Left ventricle myocardium inferior (tissue), 1 donor: Measurements from ENCODE around the gene DYRK1B. TPM values are rescaled to one million over a fixed set of nuclear protein-coding genes. Genes with fewer than 3 reads are reported as not detected.

Experiments
- DNase-seq: peaks from one replicate; pipeline ENCODE4 v3.0.0-alpha.2; 2020
- H3K27ac ChIP-seq: fragments of 200-600 bp; replicated peaks from 2 replicates; pipeline ENCODE4 v1.8.0; 2021
- H3K27me3 ChIP-seq: fragments of 200-600 bp; 2 replicates; pipeline ENCODE4 v1.8.0; 2021; ENCODE audit warnings: low read depth
- H3K36me3 ChIP-seq: fragments of 200-600 bp; 2 replicates; pipeline ENCODE4 v1.8.0; 2021
- H3K4me1 ChIP-seq: fragments of 200-600 bp; 2 replicates; pipeline ENCODE4 v1.8.0; 2021
- H3K4me3 ChIP-seq: fragments of 200-600 bp; 2 replicates; pipeline ENCODE4 v1.8.0; 2021; ENCODE audit warnings: mild to moderate bottlenecking, moderate library complexity
- H3K9me3 ChIP-seq: fragments of 200-600 bp; replicated peaks from 2 replicates; pipeline ENCODE4 v1.8.0; 2021
- CTCF ChIP-seq: fragments of 200-600 bp; IDR thresholded peaks from 2 replicates; pipeline ENCODE4 v1.8.0; 2021; ENCODE audit warnings: antibody characterized with exemption, mild to moderate bottlenecking, borderline replicate concordance
- intact Hi-C: fragments of 100-400 bp; cut with micrococcal nuclease; formaldehyde crosslinking; loops from one replicate; pipeline ENCODE4 v1.11.0; 2022
- microRNA-seq: library from miRNA; unstranded; fragments of <30 nt; microRNA quantifications from one replicate; pipeline ENCODE4 v1.2.0, GENCODE V29; 2020
- total RNA-seq: library from RNA; stranded (reverse); fragmentation: NEBNext Ultra II Directional; extraction: Animal tissue kit (Norgen Biotek cat#: 25700); gene quantifications from one replicate; pipeline ENCODE4 v1.2.1, GENCODE V29; 2021
- donor health status: DM: no; HTN: yes; CAD: no; lungs with severe emphysema.

The DYRK1B gene
- total RNA-seq, 1 donor from 2014 or later = 30.2 TPM

- no peak overlapping the region for H3K4me3 ChIP-seq
- no peak for DNase-seq
- peaks cover 21% of the 10 kb centered on the region for H3K27me3 ChIP-seq
- TF ChIP-seq CTCF = no peak
- no peaks in the 10 kb centered on the region for H3K4me1 ChIP-seq
- H3K9me3 ChIP-seq = no peaks in the 10 kb centered on the region
- intact Hi-C loops = no loop called here
- H3K36me3 ChIP-seq = no peaks in the 10 kb centered on the region
- no peak overlapping the region for H3K27ac ChIP-seq
These were observed 39.0 kb downstream of the DYRK1B start for GRCh38 chr19:39795001-39795400.

- peak overlapping the region; percentile 63 for H3K4me3 ChIP-seq
- H3K36me3 ChIP-seq = no peaks in the 10 kb centered on the region
- no peaks in the 10 kb centered on the region for H3K4me1 ChIP-seq
- H3K9me3 ChIP-seq = peaks cover 14% of the 10 kb centered on the region
- peak; percentile 77 for DNase-seq
- no peak overlapping the region for H3K27ac ChIP-seq
- TF ChIP-seq CTCF = peak; percentile 91
- peaks cover 21% of the 10 kb centered on the region for H3K27me3 ChIP-seq
- intact Hi-C loops = loop anchor here (5.0 kb wide), 1 partner anchor 49 kb away; no protein-coding TSS in a partner anchor
These were observed 40.9 kb downstream of the DYRK1B start for GRCh38 chr19:39792999-39793546.

- intact Hi-C loops = no loop called here
- Histone ChIP-seq H3K36me3 (no peaks in the 10 kb centered on the region), H3K27me3 (peaks cover 29% of the 10 kb centered on the region), H3K9me3 (peaks cover 24% of the 10 kb centered on the region), H3K27ac (no peak overlapping the region), H3K4me1 (no peaks in the 10 kb centered on the region), H3K4me3 (no peak overlapping the region)
- TF ChIP-seq CTCF = no peak
- no peak for DNase-seq
These were observed 45.7 kb downstream of the DYRK1B start for GRCh38 chr19:39788244-39788643.

- Histone ChIP-seq H3K4me1 (no peaks in the 10 kb centered on the region), H3K4me3 (no peak overlapping the region), H3K27me3 (peaks cover 55% of the 10 kb centered on the region), H3K9me3 (no peaks in the 10 kb centered on the region), H3K27ac (no peak overlapping the region), H3K36me3 (no peaks in the 10 kb centered on the region)
- TF ChIP-seq CTCF = no peak
- intact Hi-C loops = no loop called here
- DNase-seq = no peak
These were observed 53.1 kb downstream of the DYRK1B start for GRCh38 chr19:39780894-39781293.

- H3K4me1 ChIP-seq = no peaks in the 10 kb centered on the region
- TF ChIP-seq CTCF = no peak
- DNase-seq = no peak
- H3K9me3 ChIP-seq = no peaks in the 10 kb centered on the region
- intact Hi-C loops = no loop called here
- no peak within 1 kb of the TSS for H3K27ac ChIP-seq
- no peak within 1 kb of the TSS for H3K4me3 ChIP-seq
- H3K27me3 ChIP-seq = peaks cover 34% of the 10 kb centered on the region
- H3K36me3 ChIP-seq = no peaks in the 10 kb centered on the region
These were observed 55.2 kb downstream of the DYRK1B start, which contains the start of gene LEUTX for GRCh38 chr19:39778763-39779162. TSS of gene LEUTX (plus strand) at chr19:39778854. CDS start at chr19:39778921, 67 bp downstream.

Small RNA genes lying within 50 kb of the gene (microRNA-seq; reads per million reads assigned to microRNA genes)
- gene MIR6719 = not detected

Other genes starting within 250 kb of the DYRK1B start
- gene LGALS13, start 231.6 kb downstream of the DYRK1B start, total RNA-seq = not detected
- gene LGALS16, start 178.2 kb downstream of the DYRK1B start, total RNA-seq = not detected
- not detected for gene LGALS14, start 129.7 kb downstream of the DYRK1B start, total RNA-seq
- gene CLC, start 96.1 kb downstream of the DYRK1B start, total RNA-seq = not detected
- not detected for gene LEUTX, start 55.3 kb downstream of the DYRK1B start, total RNA-seq
- 63.1 TPM for gene FBL, start 12.2 kb upstream of the DYRK1B start, total RNA-seq
- gene FCGBP, start 100.5 kb upstream of the DYRK1B start, total RNA-seq = 4.1 TPM
- 70.7 TPM for gene PSMC4, start 137.0 kb upstream of the DYRK1B start, total RNA-seq
- 7.8 TPM for gene ZNF546, start 162.9 kb upstream of the DYRK1B start, total RNA-seq
- 26.6 TPM for gene ZNF780B, start 222.1 kb upstream of the DYRK1B start, total RNA-seq